Kidney capillary endothelial cell (primary cell): ENCODE results near the gene RAD51B.

Source experiments
- DNase-seq: peaks from one replicate; pipeline ENCODE4 v3.0.0-alpha.2; 2018; ENCODE audit warnings: low spot score

RAD51B gene

GRCh38 chr14:68146818-68147217, 327.2 kb downstream of the RAD51B start:
- no peak for DNase-seq

DNA sequence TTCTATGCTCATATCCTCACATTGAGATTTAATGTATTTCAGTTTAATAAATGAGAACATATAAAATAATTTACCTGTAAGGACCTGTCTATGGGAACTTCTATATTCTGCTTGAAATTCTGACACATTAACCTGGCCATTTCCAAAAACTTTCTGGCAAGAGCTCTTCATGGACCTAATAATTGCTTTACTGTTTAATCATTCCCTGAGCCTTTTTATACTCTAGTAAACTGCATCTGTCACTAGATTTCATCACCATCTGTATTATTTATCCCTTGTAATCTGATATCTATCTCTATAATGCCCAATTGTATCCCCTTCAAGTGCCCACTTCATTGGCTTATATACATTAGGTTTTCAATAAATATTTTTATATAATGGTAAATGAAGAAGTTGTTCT, 327.7 kb downstream of the RAD51B start:
- no peak for DNase-seq

DNA sequence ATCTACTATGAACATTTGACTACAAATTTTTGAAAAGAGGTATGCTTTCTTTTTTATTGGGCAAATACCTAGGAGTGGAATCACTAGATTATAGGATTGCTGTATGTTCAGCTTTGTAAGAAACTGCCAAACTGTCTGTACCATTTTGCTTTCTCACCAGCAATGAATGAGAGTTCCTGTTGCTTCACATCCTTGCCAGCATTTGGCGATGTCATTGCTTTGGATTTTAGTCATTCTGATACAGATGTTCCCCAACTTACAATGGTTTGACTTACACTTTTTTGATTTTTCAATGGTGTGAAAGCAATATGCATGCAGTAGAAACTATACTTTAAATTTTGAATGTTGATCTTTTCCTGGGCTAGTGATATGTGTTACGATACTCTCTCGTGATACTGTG, 328.7 kb downstream of the RAD51B start:
- DNase-seq = no peak

DNA sequence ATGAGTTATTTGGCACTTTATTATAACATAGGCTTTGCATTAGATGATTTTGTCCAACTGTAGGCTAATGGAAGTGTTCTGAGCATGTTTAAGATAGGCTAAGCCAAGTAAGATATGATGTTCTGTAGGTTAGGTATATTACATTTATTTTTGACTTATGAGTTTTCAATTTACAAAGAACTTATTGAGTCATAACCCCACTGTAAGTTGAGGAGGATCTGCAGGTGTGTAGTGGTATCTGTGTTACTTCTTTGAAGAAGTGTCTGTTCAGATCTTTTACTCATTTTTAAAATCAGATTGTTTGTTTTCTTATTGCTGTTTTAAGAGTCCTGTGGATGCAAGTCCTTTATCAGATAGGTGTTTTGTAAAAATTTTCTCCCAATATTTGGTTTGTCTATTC, 329.2 kb downstream of the RAD51B start:
- no peak for DNase-seq

GRCh38 chr14:68153275-68153674, 333.7 kb downstream of the RAD51B start:
- no peak for DNase-seq

DNA sequence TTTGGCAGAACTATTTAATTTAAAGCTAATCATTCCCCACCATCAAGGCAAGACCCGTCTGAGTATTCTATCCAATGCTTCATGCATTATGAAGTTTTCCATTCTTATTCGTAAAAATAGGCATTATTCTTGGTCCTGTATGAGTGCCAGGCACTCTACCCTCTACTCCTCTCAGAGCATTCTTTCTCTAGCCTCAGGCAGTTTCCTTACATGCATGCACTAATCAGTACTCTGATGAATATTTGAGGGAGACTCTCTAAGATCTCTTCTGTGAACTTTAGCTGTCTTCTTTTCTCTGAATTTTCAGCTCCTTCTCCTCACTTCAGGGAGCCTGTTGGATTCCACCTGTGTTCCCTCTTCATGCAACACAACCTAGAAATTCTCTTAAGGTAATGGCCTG, 334.7 kb downstream of the RAD51B start:
- no peak for DNase-seq

DNA sequence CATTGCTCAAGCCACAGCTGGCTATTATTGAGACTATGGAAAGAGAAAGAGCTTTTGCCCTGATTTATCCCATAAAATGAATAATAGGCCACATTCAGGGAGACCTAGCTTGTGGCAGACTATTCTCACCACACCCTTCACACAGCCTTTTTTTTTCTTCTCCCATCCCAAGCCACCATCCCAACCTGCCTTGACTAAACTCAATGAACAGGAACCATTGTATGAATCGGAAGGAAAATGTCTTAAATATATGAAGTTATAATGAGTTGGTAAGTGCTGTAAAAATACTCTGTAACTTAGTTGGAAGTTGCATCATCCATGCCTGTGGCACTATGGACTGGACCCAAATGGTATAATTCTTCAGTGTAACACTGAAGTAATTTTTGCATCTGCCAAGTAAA, 338.4 kb downstream of the RAD51B start:
- DNase-seq = no peak

GRCh38 chr14:68158640-68159039, 339.1 kb downstream of the RAD51B start:
- DNase-seq = no peak

DNA sequence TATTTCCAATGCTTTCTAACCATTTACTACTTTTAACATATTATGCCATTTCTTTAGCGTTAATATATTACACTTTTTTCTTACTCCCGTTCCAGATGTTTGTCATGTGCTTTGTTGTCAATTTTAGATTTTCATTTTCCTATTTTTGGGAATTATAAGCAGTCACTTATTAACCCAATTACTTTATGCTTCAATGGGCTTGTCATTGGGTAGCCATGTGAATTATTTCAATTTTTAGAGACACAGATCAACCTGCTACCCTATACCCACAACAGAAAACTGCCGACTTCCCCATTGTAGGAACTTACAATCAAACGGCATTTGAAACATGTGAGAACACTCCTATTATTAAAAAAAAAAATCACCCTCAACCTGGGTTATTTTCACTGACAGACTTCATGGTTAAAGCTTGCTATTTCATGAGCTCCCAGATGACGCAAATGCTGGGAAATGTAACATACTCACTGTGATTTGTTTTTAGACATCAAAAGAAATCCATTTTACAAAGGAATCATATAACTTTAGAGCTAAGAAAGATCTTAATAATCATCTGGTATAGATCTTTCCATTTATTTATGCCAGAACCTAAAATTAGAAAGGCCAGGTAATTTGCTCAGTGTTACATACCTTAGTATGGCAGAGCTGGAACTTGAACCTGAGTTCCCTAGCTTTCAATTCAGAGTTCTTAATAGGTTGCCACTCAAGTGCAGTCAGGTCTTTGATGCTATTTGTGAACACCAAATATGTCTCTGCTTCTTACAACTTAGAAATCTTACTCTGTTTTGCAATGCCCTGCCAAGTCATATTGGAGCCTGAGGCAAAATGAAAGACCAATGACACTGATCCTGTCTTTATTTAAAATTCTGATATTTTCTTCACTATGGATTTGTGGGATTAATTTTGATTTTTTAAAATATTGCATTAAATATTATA, 340.4 kb downstream of the RAD51B start:
- DNase-seq = no peak

DNA sequence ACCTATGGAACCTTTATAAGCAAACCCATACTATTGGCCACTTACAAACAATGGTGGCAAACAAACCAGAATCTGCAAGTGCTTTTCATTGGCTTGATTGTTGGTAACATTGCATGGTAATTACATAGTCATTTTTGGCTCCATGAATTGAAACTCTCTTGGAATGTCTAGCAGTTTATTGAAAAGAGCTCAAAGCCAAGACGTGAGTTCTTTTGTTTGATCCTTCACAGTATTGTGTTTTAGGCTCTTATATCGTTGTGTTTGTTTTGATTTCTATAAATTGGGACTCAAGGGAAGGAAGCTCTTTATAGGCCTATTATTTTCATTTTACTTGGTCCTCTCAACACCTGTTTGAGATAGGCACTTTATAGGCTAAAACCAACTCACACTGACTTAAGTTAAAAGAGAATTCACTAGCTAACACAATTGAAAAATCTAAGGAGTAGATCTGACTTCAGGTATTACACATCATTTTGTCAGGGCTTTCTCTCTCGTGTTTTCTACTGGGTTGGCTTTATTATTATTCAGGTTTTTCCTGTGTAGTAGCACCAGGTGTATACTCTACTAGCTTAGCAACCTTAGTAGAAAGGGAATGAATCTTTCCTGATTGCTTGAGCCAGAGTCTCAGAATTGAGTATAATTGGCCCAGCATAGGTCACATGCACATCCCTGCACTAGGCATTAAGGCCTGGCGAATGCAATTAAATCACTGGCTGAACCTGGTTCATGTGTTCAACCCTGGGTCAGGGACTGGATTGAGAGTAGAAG, 341.4 kb downstream of the RAD51B start:
- no peak for DNase-seq

- no peak for DNase-seq
Observed at GRCh38 chr14:68162887-68163286, 343.3 kb downstream of the RAD51B start.

DNA sequence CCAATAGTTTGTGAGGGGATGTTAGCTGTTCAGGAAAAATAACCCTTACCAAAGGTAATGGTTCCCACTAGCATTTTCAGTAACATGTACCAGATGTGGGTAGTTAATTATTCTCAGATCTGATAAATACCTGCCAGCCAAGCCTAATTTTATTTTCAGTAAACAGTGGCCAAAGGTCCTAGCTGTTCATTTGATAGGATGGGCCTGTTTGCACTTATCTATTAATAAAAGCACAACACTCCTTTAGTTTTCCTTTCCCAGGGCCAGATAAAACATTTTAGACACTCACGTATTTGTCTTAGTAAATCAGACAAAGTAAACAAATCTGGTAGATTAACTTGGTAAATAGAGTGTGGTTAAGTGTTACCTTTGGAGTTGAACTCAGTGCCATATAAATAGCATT, 345.1 kb downstream of the RAD51B start:
- no peak for DNase-seq

- DNase-seq = no peak
Observed at GRCh38 chr14:68165274-68165843, 345.8 kb downstream of the RAD51B start.

GRCh38 chr14:68166731-68167382, 347.3 kb downstream of the RAD51B start:
- DNase-seq = no peak

DNA sequence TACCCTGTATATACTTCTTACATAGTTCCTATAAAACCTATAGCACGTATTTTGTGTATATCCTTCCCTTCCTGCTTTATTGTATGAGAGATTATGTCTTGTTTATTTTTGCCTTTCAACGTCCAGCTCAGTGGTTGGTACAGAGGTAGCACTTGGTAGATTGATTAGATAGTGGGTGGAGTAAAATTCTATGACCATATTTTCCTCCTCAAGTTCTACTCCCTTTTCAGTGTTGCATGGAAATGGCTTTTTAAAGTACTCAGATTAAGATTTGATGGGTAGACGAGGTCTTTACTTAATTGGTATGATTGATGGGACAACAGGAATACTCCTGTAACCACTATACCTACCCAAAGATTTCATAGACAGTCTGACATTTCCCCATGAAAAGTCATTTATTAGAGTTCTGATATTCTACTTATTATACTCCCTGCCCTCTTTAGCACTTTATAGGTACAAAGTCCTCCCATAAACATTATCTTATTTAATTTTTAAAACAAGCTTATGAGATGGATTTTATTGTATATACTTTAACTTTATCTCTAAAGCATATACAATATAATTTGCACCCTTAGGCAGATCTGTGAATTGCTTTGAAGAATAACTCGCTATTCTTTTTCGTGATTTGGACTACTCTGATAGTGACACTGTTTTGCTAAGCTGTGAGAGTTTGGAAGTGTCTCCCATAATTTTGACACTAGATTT, 348.0 kb downstream of the RAD51B start:
- DNase-seq = no peak

GRCh38 chr14:68168460-68169109, 349.0 kb downstream of the RAD51B start:
- no peak for DNase-seq

GRCh38 chr14:68172216-68172615, 352.6 kb downstream of the RAD51B start:
- DNase-seq = no peak

- no peak for DNase-seq
Observed at GRCh38 chr14:68172627-68173026, 353.0 kb downstream of the RAD51B start.

GRCh38 chr14:68173227-68173972, 353.8 kb downstream of the RAD51B start:
- DNase-seq = no peak

DNA sequence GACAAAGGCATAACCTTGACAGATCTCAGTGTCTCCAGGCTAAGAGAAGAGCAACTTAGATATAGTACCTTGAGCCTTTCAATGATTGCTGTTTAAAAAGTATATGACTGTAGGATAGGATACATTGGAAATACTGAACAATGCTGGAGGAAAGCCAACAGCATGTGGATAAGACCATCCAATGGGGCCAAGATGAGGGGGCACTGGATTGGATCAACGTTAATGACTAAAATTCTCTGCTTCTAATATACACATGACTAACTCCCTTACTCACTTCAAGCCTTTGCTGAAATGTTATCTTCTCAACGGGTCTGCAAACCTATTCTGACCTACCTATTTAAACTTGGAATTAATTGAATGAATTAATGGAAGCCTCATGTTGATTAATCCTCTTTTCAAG, 354.9 kb downstream of the RAD51B start:
- DNase-seq = no peak
